IMR-90 (cell line): ENCODE measurements around the gene ZNF565. TPM values are rescaled to one million over a fixed set of nuclear protein-coding genes. Genes with fewer than 3 reads are reported as not detected.
"Not testable (repeated sequence)": the region's sequence is repeated elsewhere in the genome, so short reads cannot be mapped to it uniquely, and the experiment has no call there.

Experiments
- ATAC-seq: fragments of 200-7000 bp; cut with Tn5 transposase; 2 replicates; pipeline ENCODE4 v1.9.1; 2020; ENCODE audit warnings: low read depth, mild to moderate bottlenecking, moderate library complexity
- BruUV-seq: library from RNA; stranded (reverse); fragments of 400-500 nt; replicated peaks from 2 replicates; lab custom pipeline; 2021; lab: Mats Ljungman, UMichigan
- CTCF ChIA-PET: fragments of 300-600 bp; formaldehyde crosslinking; extraction: SDS; loops from one replicate; lab custom pipeline; 2021; ENCODE audit warnings: antibody characterized with exemption; lab: Yijun Ruan, JAX
- POLR2A ChIA-PET: fragments of 300-600 bp; sonication (Branson Sonifier 250); formaldehyde crosslinking; loops from one replicate; lab custom pipeline; 2022; ENCODE audit warnings: antibody characterized with exemption; ENCODE audit not compliant: unreplicated experiment; lab: Charles Lee
- DNase-seq: peaks from one replicate; pipeline ENCODE4 v3.0.0; 2013
- H2AFZ ChIP-seq: replicated peaks from 2 replicates; pipeline ENCODE3; 2013; ENCODE audit warnings: low read length, mild to moderate bottlenecking; ENCODE audit not compliant: poor library complexity
- H2AK5ac ChIP-seq: 2 replicates; pipeline ENCODE4 v1.6.1; 2013; ENCODE audit warnings: low read depth, low read length, inconsistent platforms
- H2AK9ac ChIP-seq: replicated peaks from 2 replicates; pipeline ENCODE3; 2013; ENCODE audit warnings: mild to moderate bottlenecking, low read depth, low read length, moderate library complexity; ENCODE audit not compliant: poor library complexity
- H2BK120ac ChIP-seq: 2 replicates; pipeline ENCODE4 v1.6.1; 2013; ENCODE audit warnings: low read depth, low read length, inconsistent platforms
- H2BK15ac ChIP-seq: 3 replicates; pipeline ENCODE4 v1.6.1; 2013; ENCODE audit warnings: low read depth, low read length, inconsistent platforms
- H2BK20ac ChIP-seq: 2 replicates; pipeline ENCODE4 v1.6.1; 2013; ENCODE audit warnings: low read depth, mild to moderate bottlenecking, inconsistent platforms, low read length, moderate library complexity
- H2BK5ac ChIP-seq: 2 replicates; pipeline ENCODE4 v1.6.1; 2013; ENCODE audit warnings: mild to moderate bottlenecking, low read depth, low read length, inconsistent platforms; ENCODE audit not compliant: poor library complexity, severe bottlenecking
- H3K14ac ChIP-seq: replicated peaks from 2 replicates; pipeline ENCODE4 v1.6.1; 2013; ENCODE audit warnings: low read depth, low read length, inconsistent platforms
- H3K18ac ChIP-seq: 2 replicates; pipeline ENCODE4 v1.6.1; 2013; ENCODE audit warnings: low read depth, low read length, control low read depth
- H3K23ac ChIP-seq: 2 replicates; pipeline ENCODE4 v1.6.1; 2013; ENCODE audit warnings: low read depth, low read length, inconsistent platforms
- H3K27ac ChIP-seq: 2 replicates; pipeline ENCODE4 v1.5.1; 2013; ENCODE audit warnings: mild to moderate bottlenecking, control low read depth, low read length; ENCODE audit not compliant: insufficient read depth
- H3K27me3 ChIP-seq: 2 replicates; pipeline ENCODE4 v1.6.1; 2013; ENCODE audit warnings: low read length; ENCODE audit not compliant: control insufficient read depth, insufficient read depth
- H3K36me3 ChIP-seq: 2 replicates; pipeline ENCODE4 v1.6.1; 2013; ENCODE audit warnings: low read length, mixed read lengths; ENCODE audit not compliant: control insufficient read depth, insufficient read depth
- H3K4ac ChIP-seq: 2 replicates; pipeline ENCODE4 v1.6.1; 2013; ENCODE audit warnings: low read depth, low read length, inconsistent platforms
- H3K4me1 ChIP-seq: 2 replicates; pipeline ENCODE4 v1.6.1; 2013; ENCODE audit warnings: low read length, mixed read lengths; ENCODE audit not compliant: control insufficient read depth, insufficient read depth
- H3K4me2 ChIP-seq: 2 replicates; pipeline ENCODE4 v1.6.1; 2013; ENCODE audit warnings: low read depth, mild to moderate bottlenecking, control low read depth, low read length, moderate library complexity
- H3K4me3 ChIP-seq: 2 replicates; pipeline ENCODE4 v1.5.1; 2013; ENCODE audit warnings: low read depth, mild to moderate bottlenecking, control low read depth, low read length, moderate library complexity; ENCODE audit not compliant: insufficient read depth
- H3K56ac ChIP-seq: 2 replicates; pipeline ENCODE4 v1.6.1; 2013; ENCODE audit warnings: low read length, inconsistent platforms; ENCODE audit not compliant: insufficient read depth; ENCODE audit errors: extremely low read depth
- H3K79me1 ChIP-seq, 2 experiments: 2 replicates each; pipeline ENCODE4 v1.6.1; 2013; ENCODE audit warnings: low read length in 2 of 2, inconsistent platforms in 1 of 2, low read depth in 1 of 2
- H3K9ac ChIP-seq: 2 replicates; pipeline ENCODE4 v1.6.1; 2013; ENCODE audit warnings: low read depth, low read length, control low read depth
- H3K9me1 ChIP-seq: 2 replicates; pipeline ENCODE4 v1.6.1; 2013; ENCODE audit warnings: low read length, inconsistent platforms; ENCODE audit not compliant: insufficient read depth
- H3K9me3 ChIP-seq: 2 replicates; pipeline ENCODE4 v1.6.1; 2013; ENCODE audit warnings: low read length; ENCODE audit not compliant: control insufficient read depth, insufficient read depth
- H4K20me1 ChIP-seq: 2 replicates; pipeline ENCODE4 v1.6.1; 2013; ENCODE audit warnings: low read length, inconsistent platforms; ENCODE audit not compliant: insufficient read depth
- H4K5ac ChIP-seq: 2 replicates; pipeline ENCODE4 v1.6.1; 2013; ENCODE audit warnings: mild to moderate bottlenecking, low read depth, low read length, control low read depth
- H4K8ac ChIP-seq, 2 experiments: 2 replicates each; pipeline ENCODE4 v1.6.1; 2013; ENCODE audit warnings: low read depth in 2 of 2, low read length in 2 of 2, control low read depth in 1 of 2, inconsistent platforms in 1 of 2
- H4K91ac ChIP-seq: 2 replicates; pipeline ENCODE4 v1.6.1; 2013; ENCODE audit warnings: low read depth, low read length, inconsistent platforms; ENCODE audit not compliant: insufficient read depth
- CHD1 ChIP-seq: IDR thresholded peaks from 2 replicates; pipeline ENCODE4 v1.6.1; 2012; ENCODE audit warnings: low read depth, low read length, improper control_type of control experiment
- MAZ ChIP-seq: IDR thresholded peaks from 2 replicates; pipeline ENCODE4 v1.6.1; 2012; ENCODE audit warnings: low read depth, mild to moderate bottlenecking, low read length, improper control_type of control experiment, moderate library complexity, borderline replicate concordance
- RAD21 ChIP-seq: IDR thresholded peaks from 2 replicates; pipeline ENCODE4 v1.6.1; 2012; ENCODE audit warnings: low read length, improper control_type of control experiment
- WGBS, 2 experiments: methylation state at CpG; one replicate each; pipeline versions ENCODE4 v1.1.5 to v1.1.7; 2013; ENCODE audit warnings: missing lambda C conversion rate in 2 of 2; ENCODE audit not compliant: insufficient read length in 1 of 2; ENCODE audit errors: extremely low coverage in 2 of 2; 5-methylcytosine and 5-hydroxymethylcytosine counted together
- dilution Hi-C: fragments of 300-500 bp; cut with HindIII; formaldehyde crosslinking; loops from one replicate; pipeline ENCODE4 v1.14.3; 2018; ENCODE audit warnings: low sequenced_read_pairs; ENCODE audit not compliant: unreplicated experiment
- in situ Hi-C: fragments of 300-500 bp; cut with MboI; formaldehyde crosslinking; loops from 3 replicates; pipeline ENCODE4 v1.14.3; 2019; ENCODE audit warnings: low sequenced_read_pairs, inconsistent platforms, mixed read lengths
- intact Hi-C: fragments of 100-400 bp; cut with micrococcal nuclease; formaldehyde crosslinking; loops from 2 replicates; pipeline ENCODE4 v1.10.0; 2022
- polyA plus RNA-seq, 3 experiments: library from polyadenylated mRNA; depleted of rRNA; stranded (reverse); fragments of >200 nt; gene quantifications; 2 replicates each; pipeline ENCODE4 v1.2.3, GENCODE V29; 2012; ENCODE audit warnings: low replicate concordance in 1 of 3
- total RNA-seq: library from RNA; depleted of rRNA; stranded (reverse); fragments of >200 nt; gene quantifications from 2 replicates; pipeline ENCODE4 v1.2.3, GENCODE V29; 2012

The ZNF565 gene
- total and polyA plus RNA-seq, 2 of the 4 experiments (the other 2 are of a cell fraction), result 2.3 to 7.5 TPM

GRCh38 chr19:36136964-36137686, 77.3 kb downstream of the ZNF565 start:
- Histone ChIP-seq H3K36me3 (peaks cover 2% of the 10 kb centered on the region; the same call in 1 of the 2 replicates), H4K91ac (no peak overlapping the region), H3K27me3 (no peaks in the 10 kb centered on the region), H2BK20ac (no peak overlapping the region), H3K4ac (no peak overlapping the region), H4K8ac (peak overlapping the region in 1 of 2 experiments; percentile 2; a peak in 1 of 4 replicates), H2AFZ (peak overlapping the region; percentile 72), H3K4me1 (peaks cover 10% of the 10 kb centered on the region), H2BK5ac (no peak overlapping the region), H3K27ac (no peak overlapping the region), H3K4me3 (no peak overlapping the region), H2AK9ac (no peak overlapping the region), H3K18ac (no peak overlapping the region), H3K4me2 (no peak overlapping the region), H2BK15ac (no peak overlapping the region), H2AK5ac (no peak overlapping the region; the same call in 1 of the 2 replicates), H2BK120ac (no peak overlapping the region), H3K23ac (peak overlapping the region; percentile 17; the same call in 1 of the 2 replicates), H3K9me3 (no peaks in the 10 kb centered on the region), H3K14ac (no peak overlapping the region), H4K5ac (no peak overlapping the region), H3K9ac (no peak overlapping the region; the same call in 1 of the 2 replicates), H3K9me1 (peaks cover 6% of the 10 kb centered on the region), H4K20me1 (peaks cover 11% of the 10 kb centered on the region), H3K79me1 (peaks cover 16 to 19% of the 10 kb centered on the region in 2 experiments), H3K56ac (no peak overlapping the region)
- POLR2A ChIA-PET, result interaction anchor here (0.7 kb wide), 1 partner anchor 13 kb away, joined by 4 read pairs; no protein-coding TSS in a partner anchor
- intact Hi-C loops, result no loop called here
- DNase-seq, result peak; percentile 23
- dilution Hi-C loops, result no loop called here
- TF ChIP-seq CHD1, result no peak
- TF ChIP-seq MAZ, result no peak
- TF ChIP-seq RAD21, result no peak
- in situ Hi-C loops, result no loop called here
- no peak for ATAC-seq
- CTCF ChIA-PET, result interaction anchor here (2.1 kb wide), 1 partner anchor 9 kb away, joined by 4 read pairs; no protein-coding TSS in a partner anchor
- BruUV-seq, result no TSS peak
- WGBS, 2 experiments, result 80% methylated on average over 1 of the region's 12 CpGs; no CpG with 5 or more reads in 1 of the 2 experiments

GRCh38 chr19:36134867-36135266, 79.6 kb downstream of the ZNF565 start:
- H3K23ac ChIP-seq, H3K27ac ChIP-seq, in situ Hi-C loops, H3K4me1 ChIP-seq, H4K8ac ChIP-seq, H2BK120ac ChIP-seq, H3K4me2 ChIP-seq, H2AK5ac ChIP-seq, H3K4me3 ChIP-seq, H3K79me1 ChIP-seq, H3K4ac ChIP-seq, H3K36me3 ChIP-seq, H4K91ac ChIP-seq, ATAC-seq, H4K5ac ChIP-seq, H3K27me3 ChIP-seq, dilution Hi-C loops, H3K9me3 ChIP-seq, H2BK20ac ChIP-seq, H4K20me1 ChIP-seq, CTCF ChIA-PET, H3K9me1 ChIP-seq, H2BK15ac ChIP-seq, H3K14ac ChIP-seq, intact Hi-C loops, DNase-seq, H3K9ac ChIP-seq, H2BK5ac ChIP-seq, POLR2A ChIA-PET, H3K18ac ChIP-seq, H3K56ac ChIP-seq, BruUV-seq: not testable (repeated sequence)
- Histone ChIP-seq H2AK9ac (peak overlapping the region; percentile 61), H2AFZ (peak overlapping the region; percentile 41)
- 100% methylated on average over 1 of the region's 4 CpGs; no CpG with 5 or more reads in 1 of the 2 experiments for WGBS, 2 experiments
